Measurements from ENCODE around the gene EPHB2. TPM values are rescaled to one million over a fixed set of nuclear protein-coding genes. Genes with fewer than 3 reads are reported as not detected.
A peak's percentile ranks its signal among the peaks of the same experiment; 100 is the strongest.

EPHB2 gene
- total and polyA plus RNA-seq, 2 donors (not counting 1 experiment from before 2014, with no cell fraction given), result 0.07 to 0.39 TPM

DNA sequence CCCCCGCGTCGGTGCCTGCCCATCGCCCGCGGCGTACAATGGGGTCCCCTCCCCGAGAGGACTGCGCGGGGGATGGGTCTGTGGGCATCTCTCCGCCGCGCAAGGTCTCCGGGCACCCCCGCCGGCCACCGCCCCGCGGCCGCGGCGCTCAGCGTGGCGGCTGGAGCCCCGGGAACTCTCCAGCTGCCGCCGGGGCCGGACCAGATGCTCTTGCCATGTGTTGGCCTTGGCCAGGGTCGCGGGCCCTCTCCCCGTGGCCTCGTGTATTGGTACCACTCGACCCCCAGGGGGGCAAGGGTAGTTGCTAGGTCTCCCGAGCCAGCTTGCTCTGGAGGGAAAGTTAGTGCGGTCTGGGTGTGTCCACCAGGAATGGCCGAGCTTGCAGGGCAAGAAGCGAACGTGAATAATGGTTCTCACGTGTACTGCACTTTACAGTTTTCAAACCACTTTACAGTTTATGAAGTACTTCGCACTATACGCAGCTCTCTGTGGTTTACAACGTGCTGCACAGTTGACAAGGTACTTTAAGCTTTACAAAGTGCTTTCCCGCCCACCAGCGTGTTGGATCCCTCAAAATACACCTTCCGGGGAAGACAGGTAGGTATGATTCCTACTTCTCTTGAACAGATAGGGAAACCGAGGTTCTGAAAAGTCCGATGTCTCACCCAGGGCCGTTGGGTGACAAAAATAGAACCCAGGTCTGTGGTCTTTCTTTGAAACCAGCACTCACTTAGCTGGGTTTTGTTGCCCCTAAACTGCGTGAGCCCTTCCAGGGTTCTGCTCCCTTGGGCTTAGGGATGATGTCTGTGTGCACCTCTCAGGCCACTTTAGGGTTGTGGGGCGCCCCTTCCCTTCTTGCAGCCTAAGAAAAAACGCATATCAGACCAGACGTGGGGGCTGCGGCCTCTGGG, 1.2 kb downstream of the EPHB2 start:
- 22% methylated on average over 48 of the region's 53 CpGs for WGBS (ENCODE audit: insufficient coverage)
- intact Hi-C loops (cut with micrococcal nuclease), result no loop called here
- no peak overlapping the region for H3K9ac ChIP-seq (ENCODE audit: low read length)
- H3K4me2 ChIP-seq (replicated peaks; ENCODE audit: low read depth, low read length, poor library complexity, severe bottlenecking), result peak overlapping the region; percentile 51
- POLR2A ChIA-PET, result no interaction called here
- H2AFZ ChIP-seq (ENCODE audit: insufficient read depth, low read depth, low read length, poor library complexity, severe bottlenecking), result no peak overlapping the region
- Mint-ChIP-seq H3K4me3 (peak overlapping the region; percentile 80), H3K27me3 (peaks cover 70% of the 10 kb centered on the region), H3K27ac (no peak overlapping the region), H3K9me3 (ENCODE audit: insufficient read depth) (no peaks in the 10 kb centered on the region), H3K4me1 (peaks cover 16% of the 10 kb centered on the region)
- H3K27me3 ChIP-seq (replicated peaks in 1 of 4; ENCODE audit: control extremely low read depth in 1 of 4, control insufficient read depth in 3 of 4, insufficient read depth in 4 of 4, low read length in 3 of 4), result peaks cover 0 to 48% (median 12%) of the 10 kb centered on the region in 4 experiments
- no peaks in the 10 kb centered on the region for H3K36me3 ChIP-seq (replicated peaks in 1 of 2; ENCODE audit: control extremely low read depth in 1 of 2, control insufficient read depth in 1 of 2, extremely low read depth in 1 of 2, insufficient read depth in 2 of 2, low read length in 1 of 2)
- ATAC-seq (ENCODE audit: low read depth), result no peak
- H3K79me2 ChIP-seq (ENCODE audit: control insufficient read depth, insufficient read depth, low read length), result no peaks in the 10 kb centered on the region
- no peaks in the 10 kb centered on the region for H3K9me3 ChIP-seq (ENCODE audit: control extremely low read depth in 1 of 3, control insufficient read depth in 2 of 3, insufficient read depth in 1 of 3, low read length in 2 of 3)
- no peak overlapping the region for H3K4me3 ChIP-seq (ENCODE audit: control extremely low read depth in 1 of 5, extremely low read depth in 1 of 5, insufficient read depth in 1 of 5, low read depth in 2 of 5, low read length in 4 of 5)
- H4K20me1 ChIP-seq (ENCODE audit: control insufficient read depth, insufficient read depth, low read length, poor library complexity, severe bottlenecking), result no peaks in the 10 kb centered on the region
- H3K27ac ChIP-seq (ENCODE audit: low read length in 2 of 2), result no peak overlapping the region
- peaks cover 11 to 16% of the 10 kb centered on the region in 2 donors for H3K4me1 ChIP-seq (ENCODE audit: control insufficient read depth in 2 of 2, insufficient read depth in 2 of 2, low read length in 2 of 2)
- no peak for TF ChIP-seq EZH2 (IDR thresholded peaks at IDR 0.05; ENCODE audit: borderline replicate concordance, insufficient read depth, low read depth, low read length, poor library complexity, severe bottlenecking)
- TF ChIP-seq, protein P1, sequence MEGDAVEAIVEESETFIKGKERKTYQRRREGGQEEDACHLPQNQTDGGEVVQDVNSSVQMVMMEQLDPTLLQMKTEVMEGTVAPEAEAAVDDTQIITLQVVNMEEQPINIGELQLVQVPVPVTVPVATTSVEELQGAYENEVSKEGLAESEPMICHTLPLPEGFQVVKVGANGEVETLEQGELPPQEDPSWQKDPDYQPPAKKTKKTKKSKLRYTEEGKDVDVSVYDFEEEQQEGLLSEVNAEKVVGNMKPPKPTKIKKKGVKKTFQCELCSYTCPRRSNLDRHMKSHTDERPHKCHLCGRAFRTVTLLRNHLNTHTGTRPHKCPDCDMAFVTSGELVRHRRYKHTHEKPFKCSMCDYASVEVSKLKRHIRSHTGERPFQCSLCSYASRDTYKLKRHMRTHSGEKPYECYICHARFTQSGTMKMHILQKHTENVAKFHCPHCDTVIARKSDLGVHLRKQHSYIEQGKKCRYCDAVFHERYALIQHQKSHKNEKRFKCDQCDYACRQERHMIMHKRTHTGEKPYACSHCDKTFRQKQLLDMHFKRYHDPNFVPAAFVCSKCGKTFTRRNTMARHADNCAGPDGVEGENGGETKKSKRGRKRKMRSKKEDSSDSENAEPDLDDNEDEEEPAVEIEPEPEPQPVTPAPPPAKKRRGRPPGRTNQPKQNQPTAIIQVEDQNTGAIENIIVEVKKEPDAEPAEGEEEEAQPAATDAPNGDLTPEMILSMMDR (IDR thresholded peaks at IDR 0.05), result no peak
- peak; percentile 10 for DNase-seq
- CTCF ChIA-PET, result no interaction called here

Data from B cell (primary cell).